ENCODE results near the gene WDR33. TPM values are rescaled to one million over a fixed set of nuclear protein-coding genes. Genes with fewer than 3 reads are reported as not detected.

The WDR33 gene
- total and polyA plus RNA-seq, 2 of the 13 experiments (the other 11 are each of a cell fraction or from before 2014, with no cell fraction given) = 54.9 to 78.2 TPM

- TF ChIP-seq MLXIP (CRISPR knock-in tag; IDR thresholded peaks at IDR 0.05; ENCODE audit: borderline replicate concordance) = no peak
- no peak for TF ChIP-seq IRF1 (CRISPR knock-in tag; IDR thresholded peaks at IDR 0.05; ENCODE audit: low read depth)
- TF ChIP-seq ZNF282 (IDR thresholded peaks at IDR 0.05; ENCODE audit: partially characterized antibody) = no peak
- TF ChIP-seq ZNF292 (CRISPR knock-in tag; IDR thresholded peaks at IDR 0.05; ENCODE audit: borderline replicate concordance, low read depth) = no peak
- TF ChIP-seq AGO2 (optimal IDR thresholded peaks at IDR 0.05; ENCODE audit: low read depth, low read length) = no peak
- 0 out of 2 replicates have a peak, but pooled peaks have one; percentile 16 for TF ChIP-seq GATAD2A (CRISPR knock-in tag; IDR thresholded peaks at IDR 0.05)
- no peak for TF ChIP-seq MIER3 (CRISPR knock-in tag; IDR thresholded peaks at IDR 0.05; ENCODE audit: borderline replicate concordance)
- TF ChIP-seq WIZ (CRISPR knock-in tag; IDR thresholded peaks at IDR 0.05) = no peak
- TF ChIP-seq ZNF17 (CRISPR knock-in tag; IDR thresholded peaks at IDR 0.05) = no peak
- TF ChIP-seq RORA (CRISPR knock-in tag; IDR thresholded peaks at IDR 0.05) = no peak
- TF ChIP-seq ZNF484 (CRISPR knock-in tag; IDR thresholded peaks at IDR 0.05; ENCODE audit: borderline replicate concordance, low read depth) = no peak
- TF ChIP-seq ZBTB1 (CRISPR knock-in tag; IDR thresholded peaks at IDR 0.05; ENCODE audit: borderline replicate concordance) = no peak
- TF ChIP-seq HMGA1 (CRISPR knock-in tag; conservative IDR thresholded peaks at IDR 0.05) = no peak
- TF ChIP-seq ZNF317 (CRISPR knock-in tag; IDR thresholded peaks at IDR 0.05) = no peak
- no peak for TF ChIP-seq FOXJ3 (CRISPR knock-in tag; IDR thresholded peaks at IDR 0.05; ENCODE audit: borderline replicate concordance)
- peak; percentile 23; the same call in 1 of the 2 replicates for TF ChIP-seq NR0B2 (CRISPR knock-in tag; IDR thresholded peaks at IDR 0.05)
- no peak for TF ChIP-seq ZUFSP (CRISPR knock-in tag; IDR thresholded peaks at IDR 0.05; ENCODE audit: borderline replicate concordance)
- no peak for TF ChIP-seq NPAS2 (CRISPR knock-in tag; IDR thresholded peaks at IDR 0.05; ENCODE audit: borderline replicate concordance)
- TF ChIP-seq ZNF34 (CRISPR knock-in tag; IDR thresholded peaks at IDR 0.05; ENCODE audit: borderline replicate concordance) = no peak
- TF ChIP-seq CAMTA2 (CRISPR knock-in tag; IDR thresholded peaks at IDR 0.05; ENCODE audit: borderline replicate concordance) = no peak
- no peak for TF ChIP-seq JARID2 (CRISPR knock-in tag; IDR thresholded peaks at IDR 0.05; ENCODE audit: insufficient replicate concordance)
- TF ChIP-seq KAT2B (IDR thresholded peaks at IDR 0.05; ENCODE audit: borderline replicate concordance, low read depth, low read length) = no peak
- no peak for TF ChIP-seq FOXA1 (IDR thresholded peaks at IDR 0.05)
- TF ChIP-seq FOXA1 (CRISPR knock-in tag; IDR thresholded peaks at IDR 0.05) = no peak
These were observed 136.4 kb downstream of the WDR33 start (continued) for GRCh38 chr2:127674241-127675209.
